Activated T-cell treated with anti-CD3 and anti-CD28 coated beads for 24 hours (primary cell): Measurements from ENCODE around the gene APOBEC2.
"Not testable (repeated sequence)": the region's sequence is repeated elsewhere in the genome, so short reads cannot be mapped to it uniquely, and the experiment has no call there.

Source experiments
- DNase-seq: peaks from one replicate; pipeline ENCODE4 v3.0.0-alpha.2; 2020; ENCODE audit warnings: low read depth

The APOBEC2 gene

GRCh38 chr6:41053041-41053440 lies at the start of gene APOBEC2:
TSS of gene APOBEC2 (plus strand) at chr6:41053202. CDS start at chr6:41053348, 146 bp downstream.
- DNase-seq, result no peak

GRCh38 chr6:41006217-41006616 lies 46.8 kb upstream of the APOBEC2 start:
- DNase-seq, result peak; percentile 48

GRCh38 chr6:41006980-41007379 lies 46.0 kb upstream of the APOBEC2 start:
- DNase-seq, result not testable (repeated sequence)

- no peak for DNase-seq
These were observed 45.0 kb upstream of the APOBEC2 start for GRCh38 chr6:41008011-41008410.

GRCh38 chr6:41009669-41010068 lies 43.3 kb upstream of the APOBEC2 start:
- DNase-seq, result no peak

- no peak for DNase-seq
These were observed 41.3 kb upstream of the APOBEC2 start for GRCh38 chr6:41011673-41012072.

- DNase-seq, result no peak
These were observed 39.4 kb upstream of the APOBEC2 start for GRCh38 chr6:41013466-41014153.

- DNase-seq, result no peak
These were observed 38.2 kb upstream of the APOBEC2 start for GRCh38 chr6:41014780-41015179.

- not testable (repeated sequence) for DNase-seq
These were observed 37.1 kb upstream of the APOBEC2 start for GRCh38 chr6:41015860-41016259.

- no peak for DNase-seq
These were observed 35.3 kb upstream of the APOBEC2 start for GRCh38 chr6:41017663-41018062.

GRCh38 chr6:41021832-41022231 lies 31.2 kb upstream of the APOBEC2 start:
- no peak for DNase-seq

GRCh38 chr6:41022294-41022693 lies 30.7 kb upstream of the APOBEC2 start:
- no peak for DNase-seq

- DNase-seq, result no peak
These were observed 29.9 kb upstream of the APOBEC2 start for GRCh38 chr6:41023114-41023513.

GRCh38 chr6:41025966-41026530 lies 27.0 kb upstream of the APOBEC2 start:
- no peak for DNase-seq

- no peak for DNase-seq
These were observed 25.8 kb upstream of the APOBEC2 start for GRCh38 chr6:41027241-41027640.

- peak; percentile 67 for DNase-seq
These were observed 25.0 kb upstream of the APOBEC2 start for GRCh38 chr6:41027799-41028560.

- DNase-seq, result no peak
These were observed 24.2 kb upstream of the APOBEC2 start for GRCh38 chr6:41028561-41029412.

GRCh38 chr6:41032830-41033229 lies 20.2 kb upstream of the APOBEC2 start:
- no peak for DNase-seq

- DNase-seq, result no peak
These were observed 19.2 kb upstream of the APOBEC2 start for GRCh38 chr6:41033776-41034175.

GRCh38 chr6:41036186-41036585 lies 16.8 kb upstream of the APOBEC2 start:
- DNase-seq, result no peak

GRCh38 chr6:41036601-41037000 lies 16.4 kb upstream of the APOBEC2 start:
- DNase-seq, result no peak
